ENCODE measurements around the gene DENR. TPM values are rescaled to one million over a fixed set of nuclear protein-coding genes. Genes with fewer than 3 reads are reported as not detected.

The DENR gene
- total and polyA plus RNA-seq, 2 of the 8 experiments (the other 6 are each of a cell fraction or from before 2014, with no cell fraction given), result 26.9 to 84.0 TPM

GRCh38 chr12:122722387-122722786, 30.2 kb upstream of the DENR start:
- H3K4me1 ChIP-seq (replicated peaks in 1 of 4; ENCODE audit: control insufficient read depth in 3 of 4, insufficient read depth in 4 of 4, low read length in 3 of 4), result no peaks in the 10 kb centered on the region
- H3K4me3 ChIP-seq (ENCODE audit: extremely low read depth in 1 of 4, insufficient read depth in 2 of 4, low read depth in 3 of 4, low read length in 4 of 4), result no peak overlapping the region
- H3K56ac ChIP-seq (replicated peaks; ENCODE audit: insufficient read length, low read depth, low read length), result no peak overlapping the region
- H4K91ac ChIP-seq (replicated peaks; ENCODE audit: insufficient read length, low read length), result no peak overlapping the region
- H3K27me3 ChIP-seq (replicated peaks in 1 of 4; ENCODE audit: control insufficient read depth in 3 of 4, extremely low read depth in 1 of 4, insufficient read depth in 3 of 4, low read length in 3 of 4), result no peaks in the 10 kb centered on the region; a peak in 1 of 7 replicates
- no peak for FAIRE-seq
- H3K79me1 ChIP-seq (ENCODE audit: low read depth, low read length), result no peaks in the 10 kb centered on the region
- no peaks in the 10 kb centered on the region for H3K79me2 ChIP-seq (ENCODE audit: control insufficient read depth in 1 of 2, insufficient read depth in 2 of 2, low read length in 2 of 2)
- H3K14ac ChIP-seq (ENCODE audit: insufficient read length), result no peak overlapping the region
- no peak overlapping the region for H2BK12ac ChIP-seq (ENCODE audit: low read depth, low read length)
- ChIA-PET CTCF (ENCODE audit: partially characterized antibody) (interaction anchor here (0.8 to 1.8 kb wide), 3 partner anchors 8 to 84 kb away, joined by 3 to 4 read pairs (median 3); partner anchors contain the start of gene HCAR1), POLR2A (ENCODE audit: partially characterized antibody) (no interaction called here)
- H3K23me2 ChIP-seq (ENCODE audit: low read depth, low read length), result no peaks in the 10 kb centered on the region; the same call in 1 of the 2 replicates
- no peak overlapping the region for H3K18ac ChIP-seq (ENCODE audit: extremely low read depth, low read length)
- H4K5ac ChIP-seq (ENCODE audit: insufficient read length, low read depth, low read length), result no peak overlapping the region
- WGBS, 2 experiments (ENCODE audit: extremely low coverage in 1 of 2, insufficient coverage in 1 of 2, insufficient read length in 1 of 2, insufficient replicate concordance in 2 of 2, low coverage in 1 of 2, low lambda C conversion rate in 2 of 2, missing lambda C conversion rate in 1 of 2), result 100% methylated on average over 1 of the region's 1 CpG; no CpG with 5 or more reads in 1 of the 2 experiments
- H2AFZ ChIP-seq (ENCODE audit: low read length), result no peak overlapping the region
- no peak overlapping the region for H2BK20ac ChIP-seq (ENCODE audit: low read length)
- no peak overlapping the region for H3K23ac ChIP-seq (ENCODE audit: insufficient read length)
- H4K20me1 ChIP-seq (replicated peaks in 1 of 2; ENCODE audit: control insufficient read depth in 1 of 2, insufficient read depth in 2 of 2, low read length in 2 of 2), result no peaks in the 10 kb centered on the region
- H3K9me3 ChIP-seq (ENCODE audit: insufficient read depth in 2 of 2, low read depth in 1 of 2, low read length in 1 of 2), result no peaks in the 10 kb centered on the region
- H2BK120ac ChIP-seq (replicated peaks; ENCODE audit: low read depth, low read length), result no peak overlapping the region
- no peak overlapping the region for H2BK5ac ChIP-seq (ENCODE audit: low read depth, low read length)
- no peak overlapping the region for H3K4me2 ChIP-seq (ENCODE audit: insufficient read depth in 1 of 2, low read depth in 2 of 2, low read length in 2 of 2)
- no peak overlapping the region for H2AK5ac ChIP-seq (ENCODE audit: low read depth, low read length)
- no peak overlapping the region for H3K27ac ChIP-seq (ENCODE audit: low read depth, low read length)
- no peak overlapping the region for H4K8ac ChIP-seq (ENCODE audit: extremely low read depth, insufficient read depth, low read length)
- H3K36me3 ChIP-seq (ENCODE audit: control insufficient read depth in 2 of 4, insufficient read depth in 4 of 4, low read length in 3 of 4), result no peaks in the 10 kb centered on the region
- H3K9ac ChIP-seq (replicated peaks in 1 of 4; ENCODE audit: extremely low read depth in 1 of 4, low read depth in 3 of 4, low read length in 3 of 4), result no peak overlapping the region
- DNase-seq (ENCODE audit: low read depth in 1 of 2, low spot score in 2 of 2), result no peak
- H3K4ac ChIP-seq (replicated peaks; ENCODE audit: insufficient read length, low read depth, low read length), result no peak overlapping the region
- H2BK15ac ChIP-seq (ENCODE audit: low read length), result no peak overlapping the region
- no peak for TF ChIP-seq ZNF274 (IDR thresholded peaks at IDR 0.05; ENCODE audit: borderline replicate concordance, extremely low read depth, low read length)
- TF ChIP-seq SP2 (IDR thresholded peaks at IDR 0.05; ENCODE audit: low read length), result no peak
- TF ChIP-seq TCF12 (IDR thresholded peaks at IDR 0.05; ENCODE audit: low read depth, low read length), result no peak
- no peak for TF ChIP-seq EZH2 (IDR thresholded peaks at IDR 0.05; ENCODE audit: low read depth, low read length, severe bottlenecking)
- no peak for TF ChIP-seq RBBP5 (IDR thresholded peaks at IDR 0.05; ENCODE audit: borderline replicate concordance, low read depth, low read length)
- TF ChIP-seq KDM4A (IDR thresholded peaks at IDR 0.05; ENCODE audit: low read depth, low read length, severe bottlenecking), result no peak
- TF ChIP-seq SIN3A (conservative IDR thresholded peaks at IDR 0.05 in 1 of 2, IDR thresholded peaks at IDR 0.05 in 1 of 2; ENCODE audit: low read depth in 1 of 2, low read length in 2 of 2), result no peak
- no peak for TF ChIP-seq POLR2AphosphoS5 (IDR thresholded peaks at IDR 0.05; ENCODE audit: low read depth, low read length)
- TF ChIP-seq PHF8 (conservative IDR thresholded peaks at IDR 0.05; ENCODE audit: low read depth, low read length), result no peak

Measured in H1 (cell line).